GM19324 (cell line): Measurements from ENCODE around the gene ICE1.
A peak's percentile ranks its signal among the peaks of the same experiment; 100 is the strongest.
"Not testable (repeated sequence)": the region's sequence is repeated elsewhere in the genome, so short reads cannot be mapped to it uniquely, and the experiment has no call there.

Experiments used
- ATAC-seq: cut with Tn5 transposase; IDR thresholded peaks from one replicate; pipeline ENCODE4 v1.9.1; 2021; ENCODE audit warnings: mild to moderate bottlenecking, moderate library complexity; ENCODE audit not compliant: unreplicated experiment, low FRiP score

Gene ICE1, protein sequence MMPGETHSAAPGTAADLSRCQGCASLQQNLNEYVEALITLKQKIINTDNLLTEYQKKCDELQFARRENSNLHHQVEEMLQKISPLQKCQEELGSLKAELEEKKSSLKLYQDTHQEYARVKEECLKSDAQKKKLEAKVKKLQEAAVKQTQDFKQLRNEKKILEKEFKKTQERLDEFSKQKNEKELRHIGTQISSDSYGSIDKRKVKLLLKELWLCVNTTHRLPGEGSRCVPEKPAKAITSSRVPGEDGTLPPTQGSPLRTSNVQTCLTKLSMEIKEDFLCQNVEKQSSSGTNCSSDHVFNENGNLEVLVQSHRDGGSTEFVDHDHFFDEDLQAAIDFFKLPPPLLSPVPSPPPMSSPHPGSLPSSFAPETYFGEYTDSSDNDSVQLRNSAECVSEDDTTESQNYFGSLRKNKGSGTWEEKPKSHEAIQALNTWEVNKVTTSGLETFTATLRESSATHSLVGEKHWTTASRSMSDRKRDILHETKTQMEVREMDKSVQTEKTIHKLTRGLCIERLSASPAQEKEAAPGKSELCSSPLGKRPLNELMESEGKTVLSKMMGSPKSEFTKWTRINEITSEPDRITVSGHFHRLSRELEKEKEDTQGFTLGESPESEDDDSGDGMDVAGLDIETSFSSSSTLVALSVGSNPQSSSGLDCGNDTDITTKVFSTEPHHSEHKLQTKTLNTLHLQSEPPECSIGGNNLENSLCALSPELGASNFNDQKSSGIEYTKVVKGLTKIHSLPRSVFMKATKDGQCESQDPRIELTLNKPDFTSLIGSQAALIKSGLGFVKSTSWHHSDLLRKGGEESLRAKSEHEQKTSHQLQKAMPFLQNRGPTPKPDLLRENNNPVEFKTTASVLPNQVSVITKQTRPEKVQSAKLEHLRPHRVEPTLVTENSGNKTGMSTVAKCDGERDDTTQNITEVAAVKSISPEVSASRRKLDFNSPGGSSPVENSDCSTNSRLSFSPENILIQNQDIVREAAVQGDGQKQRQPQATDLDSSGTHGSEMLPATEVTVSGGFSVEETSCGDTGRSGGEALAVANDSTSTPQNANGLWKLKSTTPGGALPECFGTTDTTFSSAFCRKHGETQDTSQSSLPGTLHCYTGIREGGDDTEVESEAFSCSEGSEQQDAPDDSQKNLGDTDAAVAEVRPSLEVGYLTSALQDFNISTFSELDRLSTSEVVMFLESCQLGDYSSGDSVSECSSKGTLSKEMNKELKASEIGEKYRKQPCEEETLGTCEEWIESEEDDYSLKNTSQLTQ (N-terminal part only)

GRCh38 chr5:5421961-5422818, at the start of gene ICE1:
TSS of gene ICE1 (plus strand) at chr5:5422677. CDS start at chr5:5422916, 239 bp downstream.
- peak; percentile 86 for ATAC-seq

DNA sequence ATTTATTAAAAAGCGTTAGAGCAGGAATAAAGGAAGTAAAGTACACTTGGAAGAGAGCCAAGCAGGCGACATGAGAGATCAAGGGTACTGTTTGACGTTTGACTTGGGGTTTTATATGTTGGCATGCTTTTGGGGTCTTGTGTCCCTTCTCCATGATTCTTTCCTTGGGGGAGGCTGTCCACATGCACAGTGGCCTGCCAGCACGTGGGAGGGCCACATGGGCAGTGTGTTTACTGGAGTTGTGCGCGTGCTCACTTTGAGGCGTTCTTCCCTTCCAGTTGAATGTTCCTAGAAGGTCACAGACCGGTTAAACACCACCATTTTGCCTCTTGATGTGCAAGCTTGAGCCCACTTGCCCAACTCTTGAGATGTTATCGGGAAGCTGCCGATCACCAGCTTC, 49.5 kb upstream of the ICE1 start:
- ATAC-seq: no peak

GRCh38 chr5:5373351-5373989, 49.0 kb upstream of the ICE1 start:
- ATAC-seq: no peak

- no peak for ATAC-seq
Measured at GRCh38 chr5:5374009-5374715, 48.3 kb upstream of the ICE1 start.

- ATAC-seq: no peak
Measured at GRCh38 chr5:5377780-5378179, 44.7 kb upstream of the ICE1 start.

DNA sequence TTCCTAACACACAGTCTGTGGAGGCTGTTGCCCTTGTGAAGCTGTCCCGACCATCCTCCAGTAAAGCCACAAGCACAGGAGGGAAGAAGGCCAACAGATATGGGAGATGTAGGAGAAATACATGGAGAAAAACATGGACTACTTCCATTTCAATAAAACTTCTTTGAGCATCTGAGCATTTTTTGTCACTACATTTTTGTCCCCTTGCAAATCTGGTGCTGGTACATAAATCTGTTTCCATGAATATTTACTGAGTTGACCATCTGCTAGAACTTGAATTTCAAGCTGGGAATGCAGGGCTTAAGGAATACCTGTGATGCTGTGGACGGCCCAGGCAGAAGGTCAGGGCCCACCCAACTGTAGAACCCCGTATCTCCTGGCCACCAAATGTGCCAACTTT, 43.9 kb upstream of the ICE1 start:
- no peak for ATAC-seq

- no peak for ATAC-seq
Measured at GRCh38 chr5:5380298-5380697, 42.2 kb upstream of the ICE1 start.

DNA sequence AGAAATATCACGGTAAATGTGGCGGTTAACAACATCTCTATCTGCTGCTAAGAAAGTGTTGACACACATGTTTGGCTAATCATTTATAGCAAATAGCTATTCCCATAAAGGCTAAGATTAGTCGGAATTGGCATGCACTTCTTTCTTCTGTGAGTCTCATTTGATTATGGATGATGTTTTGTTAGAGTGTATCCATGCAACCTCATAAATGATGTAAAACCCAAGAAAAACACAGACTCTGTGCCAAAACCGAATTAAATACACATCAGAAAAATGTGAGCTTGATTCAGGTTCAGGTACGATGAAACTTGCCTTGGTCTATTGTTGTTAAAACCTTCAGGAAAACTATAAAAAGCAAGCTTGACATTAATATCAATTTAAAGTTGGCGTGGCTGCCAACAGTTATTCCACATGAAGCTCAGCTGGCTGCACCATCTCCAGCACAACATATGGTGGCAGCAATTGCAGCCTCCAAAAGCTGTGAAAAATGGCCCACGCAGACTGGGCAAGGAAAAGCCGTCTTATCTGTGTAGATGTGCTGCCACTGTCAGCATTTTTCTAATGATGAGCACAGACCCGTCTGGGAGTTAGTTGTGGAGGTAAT, 41.1 kb upstream of the ICE1 start:
- no peak for ATAC-seq

GRCh38 chr5:5383461-5383860, 39.0 kb upstream of the ICE1 start:
- ATAC-seq: no peak

- ATAC-seq: no peak
Measured at GRCh38 chr5:5384660-5385330, 37.7 kb upstream of the ICE1 start.

DNA sequence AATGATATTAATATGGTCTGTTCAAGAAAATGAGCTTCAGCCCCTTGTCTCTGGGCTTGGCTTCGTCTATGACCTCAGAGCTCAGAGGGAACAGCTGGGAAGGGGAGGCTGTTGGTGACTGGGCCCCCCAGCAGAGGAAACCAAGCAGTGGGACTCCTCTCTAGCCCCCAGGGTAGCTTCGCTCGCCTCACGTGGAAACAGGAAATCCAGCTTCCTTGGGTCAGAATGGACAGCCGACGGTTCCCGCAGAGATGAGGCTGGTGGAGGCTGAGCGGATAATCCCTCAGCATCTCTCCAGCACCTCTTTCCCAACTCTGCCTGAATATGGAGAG, 37.2 kb upstream of the ICE1 start:
- no peak for ATAC-seq

GRCh38 chr5:5386329-5386728, 36.1 kb upstream of the ICE1 start:
- no peak for ATAC-seq

GRCh38 chr5:5387192-5387591, 35.3 kb upstream of the ICE1 start:
- no peak for ATAC-seq

DNA sequence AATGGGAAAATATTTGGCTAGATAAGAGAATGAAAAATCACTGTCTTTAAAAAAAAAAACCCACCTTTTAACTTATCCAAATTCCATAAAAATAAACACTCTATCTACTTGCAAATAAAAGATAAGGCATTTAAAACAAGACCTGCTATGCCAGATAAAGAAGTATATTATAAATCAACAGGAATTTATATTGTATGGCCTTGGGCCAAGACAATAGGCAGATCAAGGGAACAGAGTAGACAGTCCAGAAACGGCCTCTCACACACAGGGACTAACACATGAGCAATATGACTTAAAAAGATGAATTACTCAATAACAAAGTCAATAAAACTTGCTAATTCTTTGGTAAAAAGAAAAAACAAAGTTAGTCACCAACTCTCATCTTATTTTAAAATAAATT, 34.7 kb upstream of the ICE1 start:
- ATAC-seq: no peak

- not testable (repeated sequence) for ATAC-seq
Measured at GRCh38 chr5:5390121-5390869, 32.2 kb upstream of the ICE1 start.

- not testable (repeated sequence) for ATAC-seq
Measured at GRCh38 chr5:5392504-5392903, 30.0 kb upstream of the ICE1 start.

DNA sequence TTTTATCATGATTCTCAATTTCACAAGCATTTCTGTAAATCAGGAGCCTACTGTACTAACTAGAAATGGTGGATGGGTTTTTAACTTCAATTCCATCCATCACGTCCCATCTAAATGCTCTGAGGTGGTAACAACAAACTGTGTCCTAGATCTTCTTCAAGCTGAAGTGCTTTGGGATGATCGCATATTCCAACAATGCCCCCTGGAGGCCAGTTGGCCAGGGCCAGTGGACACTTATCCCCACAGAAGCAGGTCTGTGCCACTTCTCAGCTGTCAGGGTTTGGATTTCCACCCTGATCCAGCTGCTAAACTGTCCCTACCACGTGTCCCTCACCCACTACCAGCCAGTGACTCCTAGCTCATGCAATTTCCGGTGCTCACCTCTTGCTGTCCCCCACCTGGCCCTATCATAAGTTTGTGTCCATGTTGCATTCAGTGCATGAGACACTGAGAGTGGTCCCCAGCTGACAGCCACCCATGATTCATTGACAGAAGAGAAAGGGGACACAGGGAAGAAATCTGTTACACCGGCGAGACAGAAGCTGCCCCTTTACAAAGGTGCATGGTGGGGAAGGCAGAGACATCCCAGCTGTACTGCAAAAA, 28.0 kb upstream of the ICE1 start:
- ATAC-seq: not testable (repeated sequence)
